Frontal cortex (tissue), 4 donors: Measurements from ENCODE around the gene ZFYVE1. TPM values are rescaled to one million over a fixed set of nuclear protein-coding genes. Genes with fewer than 3 reads are reported as not detected.
A peak's percentile ranks its signal among the peaks of the same experiment; 100 is the strongest.
"Not testable (repeated sequence)": the region's sequence is repeated elsewhere in the genome, so short reads cannot be mapped to it uniquely, and the experiment has no call there.

ENCODE experiments used
- DNase-seq, 2 donors: peaks; one replicate each; pipeline ENCODE4 v3.0.0; 2012; ENCODE audit warnings: low spot score in 2 of 2
- FAIRE-seq: peaks from 2 replicates; lab custom pipeline; 2012; peaks lifted over from hg19 to GRCh38; lab: Jason Lieb, UNC
- total RNA-seq: library from RNA; depleted of rRNA; stranded (reverse); fragments of >200 nt; gene quantifications from one replicate; pipeline ENCODE4 v1.2.3, GENCODE V29; 2014
- donor health status: control.
- donor health status: control.
- donor health status: control.

The ZFYVE1 gene
- total RNA-seq, 1 donor from 2014 or later = 11.8 TPM

DNA sequence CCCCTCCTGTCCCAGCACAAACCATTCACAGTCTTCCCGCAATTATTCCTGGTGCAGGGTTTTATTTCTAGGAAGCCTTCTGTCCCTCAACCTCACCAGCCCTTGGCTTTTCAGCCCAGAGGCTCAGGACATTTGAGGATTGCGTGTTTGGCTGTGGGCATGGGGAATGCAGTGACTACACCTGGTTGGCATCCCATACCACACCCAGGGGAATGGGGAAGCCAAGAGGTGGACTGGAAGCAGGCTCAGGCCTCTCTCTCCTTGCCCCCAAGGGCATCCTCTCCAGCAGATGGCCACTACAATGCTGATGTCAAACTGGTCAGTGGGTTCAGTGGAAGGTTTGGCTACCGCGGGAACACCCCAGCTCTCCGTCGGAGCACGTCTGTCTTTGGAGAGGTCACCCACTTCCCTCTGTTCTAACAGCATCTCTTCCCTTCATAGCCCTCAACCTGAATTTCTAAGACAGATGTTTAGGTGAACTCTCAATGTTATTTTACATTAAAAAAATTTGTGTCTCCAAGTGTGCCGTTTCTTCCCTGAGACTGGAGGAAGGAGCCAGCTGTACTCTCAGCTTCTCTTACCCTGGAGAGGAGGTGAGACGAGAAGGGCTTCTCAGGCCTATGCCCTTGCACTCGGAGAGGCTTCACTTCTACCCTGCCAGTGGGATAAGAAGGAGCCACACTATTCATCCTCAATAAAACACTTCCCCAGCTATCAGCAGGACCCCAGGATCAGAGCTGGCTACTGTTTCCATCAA, 65.1 kb downstream of the ZFYVE1 start:
- FAIRE-seq = no peak
- DNase-seq = no peak

DNA sequence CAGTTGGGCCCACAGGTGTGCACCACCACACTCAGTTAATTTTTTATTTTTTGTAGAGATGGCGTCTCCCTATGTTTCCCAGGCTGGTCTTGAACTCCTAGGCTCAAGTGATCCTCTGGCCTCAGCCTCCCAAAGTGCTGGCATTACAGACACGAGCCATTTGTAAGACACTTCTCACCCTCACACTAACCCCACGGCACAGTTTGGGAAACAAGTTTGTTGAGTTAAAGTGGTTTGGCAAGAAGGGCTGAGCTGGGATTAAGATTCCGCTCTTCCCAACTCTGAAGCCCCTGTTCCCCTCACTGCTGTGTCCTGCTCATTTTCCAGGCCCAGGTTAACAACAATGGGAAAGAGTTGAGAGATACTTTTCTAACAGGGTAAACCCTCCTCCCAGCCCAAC, 65.9 kb downstream of the ZFYVE1 start:
- not testable (repeated sequence) for FAIRE-seq, DNase-seq

DNA sequence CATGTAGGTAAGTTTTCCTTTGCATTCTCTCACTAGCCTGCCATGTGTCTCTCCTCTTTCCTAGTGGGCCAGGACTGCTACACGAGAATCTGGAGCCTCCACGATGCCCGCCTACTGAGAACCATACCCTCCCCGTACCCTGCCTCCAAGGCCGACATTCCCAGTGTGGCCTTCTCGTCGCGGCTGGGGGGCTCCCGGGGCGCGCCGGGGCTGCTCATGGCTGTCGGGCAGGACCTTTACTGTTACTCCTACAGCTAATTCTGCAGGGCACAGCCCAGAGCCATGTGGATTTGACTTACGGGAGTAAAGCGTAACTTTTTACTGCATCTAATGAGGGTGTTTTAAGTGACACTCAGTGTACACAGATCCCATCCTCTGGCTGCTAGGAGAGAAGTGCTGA, 68.4 kb downstream of the ZFYVE1 start:
- FAIRE-seq = no peak
- no peak for DNase-seq

DNA sequence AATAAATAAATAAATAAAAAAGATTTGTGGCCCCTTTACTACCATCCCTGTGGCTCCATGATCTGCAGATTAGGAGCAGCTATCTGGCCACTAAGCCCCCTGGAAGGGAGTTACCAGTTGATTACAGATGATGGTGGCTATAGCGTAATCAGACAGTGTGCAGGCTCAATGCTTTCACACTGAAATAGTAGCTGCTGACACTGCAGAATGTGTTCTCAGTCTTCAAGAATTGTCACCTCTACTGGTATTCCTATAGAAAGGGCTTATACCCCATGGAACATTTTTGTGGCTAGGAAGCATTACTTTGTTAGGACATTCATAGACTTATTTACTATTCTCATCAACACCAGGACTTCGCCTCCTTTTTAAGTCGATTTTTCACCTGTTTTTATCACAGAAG, 69.7 kb downstream of the ZFYVE1 start:
- DNase-seq (no peak), FAIRE-seq (no peak)

DNA sequence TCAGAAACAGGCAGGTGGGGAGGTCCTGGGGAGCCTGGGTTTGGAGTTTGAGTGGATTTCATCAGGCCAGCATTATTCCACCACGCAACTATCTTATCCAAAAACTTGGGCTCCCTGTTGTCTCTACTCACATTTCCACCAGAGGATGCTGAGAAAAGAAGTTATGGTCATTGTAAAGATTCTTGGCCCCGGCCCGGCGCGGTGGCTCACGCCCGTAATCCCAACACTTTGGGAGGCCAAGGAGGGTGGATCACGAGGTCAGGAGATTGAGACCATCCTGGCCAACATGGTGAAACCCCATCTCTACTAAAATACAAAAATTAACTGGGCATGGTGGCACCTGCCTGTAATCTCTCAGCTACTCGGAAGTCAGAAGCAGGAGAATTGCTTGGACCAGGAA, 70.2 kb downstream of the ZFYVE1 start:
- FAIRE-seq, DNase-seq: not testable (repeated sequence)

DNA sequence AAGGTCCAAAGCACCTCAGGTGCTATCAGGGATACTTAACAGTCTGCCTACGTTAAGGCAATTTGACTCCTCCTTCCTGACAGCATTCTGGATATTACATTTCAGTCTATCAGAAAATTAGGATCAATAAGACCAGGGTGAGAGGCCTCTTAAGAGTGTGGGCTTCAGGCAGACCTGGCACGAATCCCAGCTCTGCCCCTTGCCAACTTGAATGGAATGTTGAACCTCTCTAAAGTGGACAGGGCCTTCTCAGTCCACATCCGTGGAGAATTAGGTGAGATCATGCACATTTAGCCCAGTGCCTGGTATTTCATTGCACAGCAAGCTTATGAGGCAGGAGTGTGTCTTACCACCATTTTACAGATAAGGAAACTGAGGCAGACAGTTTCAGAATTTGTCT, 74.7 kb downstream of the ZFYVE1 start:
- no peak for DNase-seq
- no peak for FAIRE-seq

DNA sequence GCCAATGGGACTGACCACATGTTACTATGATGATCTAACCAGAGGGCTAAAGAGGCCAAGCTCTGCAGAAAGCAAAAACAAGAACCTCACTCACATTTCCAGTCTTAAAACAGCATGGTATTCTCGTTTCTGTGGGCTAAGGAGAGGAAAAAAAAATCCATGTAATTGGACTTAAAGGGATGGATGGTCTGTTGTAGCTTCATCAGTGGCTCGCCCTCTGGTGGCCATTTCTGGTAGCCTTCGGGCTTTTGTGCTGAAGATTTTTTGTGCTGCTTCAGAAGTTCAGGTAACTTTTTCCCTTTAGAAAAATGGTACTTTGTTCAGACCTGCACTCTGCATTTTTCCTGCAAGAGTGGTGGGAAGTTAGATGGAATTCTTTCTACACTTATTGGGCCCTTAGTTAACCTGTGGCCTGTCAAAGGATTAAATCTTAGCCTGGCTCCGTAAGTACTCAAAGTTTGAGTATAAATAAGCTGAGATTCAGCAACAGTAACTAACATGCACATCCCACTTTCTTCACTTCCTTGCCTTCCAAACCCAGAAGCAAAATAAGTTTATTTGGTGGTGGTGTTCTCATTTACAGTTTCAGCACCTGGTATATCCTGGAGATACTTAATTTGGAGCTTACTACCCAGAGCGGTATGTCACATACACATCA, 78.3 kb downstream of the ZFYVE1 start:
- DNase-seq = peak; percentile 37 to 61
- no peak for FAIRE-seq

DNA sequence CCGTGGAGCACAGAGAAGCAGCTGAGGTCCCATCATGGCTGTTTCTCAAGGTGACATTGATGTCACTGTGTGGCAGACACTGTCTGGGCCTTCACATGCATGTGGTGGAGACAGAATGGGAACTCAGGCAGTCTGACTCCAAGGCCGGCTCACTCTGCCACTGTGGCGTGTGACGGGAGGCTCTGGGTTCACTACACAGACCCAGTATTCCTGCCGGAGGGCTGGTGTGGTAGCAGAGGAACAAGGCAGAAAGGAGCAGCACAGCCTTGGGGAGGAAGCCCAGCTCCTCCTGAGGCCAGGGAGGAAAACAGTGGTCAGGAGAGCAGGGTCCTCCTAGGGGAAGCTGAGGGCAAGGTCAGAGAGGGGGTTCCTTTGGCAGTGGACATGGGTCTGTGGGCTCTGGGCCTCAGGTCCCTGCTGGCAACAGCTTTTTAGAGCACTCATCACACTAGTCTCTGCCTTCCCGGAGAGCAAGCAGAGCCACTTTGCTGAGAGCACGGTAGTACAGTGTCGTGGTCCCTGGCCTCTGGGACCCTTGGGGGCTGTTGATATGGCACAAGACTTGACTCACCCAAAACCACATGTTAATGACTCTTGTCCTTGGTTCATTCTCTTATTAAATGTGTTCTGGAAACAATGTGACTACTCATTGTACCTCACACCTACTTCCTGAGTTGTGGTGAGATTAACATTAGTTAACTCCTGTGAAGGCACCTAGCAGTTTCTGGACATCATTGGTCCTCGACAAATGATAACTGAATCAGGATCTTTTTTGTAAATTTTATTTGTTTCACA, 79.3 kb downstream of the ZFYVE1 start:
- DNase-seq (no peak), FAIRE-seq (no peak)

DNA sequence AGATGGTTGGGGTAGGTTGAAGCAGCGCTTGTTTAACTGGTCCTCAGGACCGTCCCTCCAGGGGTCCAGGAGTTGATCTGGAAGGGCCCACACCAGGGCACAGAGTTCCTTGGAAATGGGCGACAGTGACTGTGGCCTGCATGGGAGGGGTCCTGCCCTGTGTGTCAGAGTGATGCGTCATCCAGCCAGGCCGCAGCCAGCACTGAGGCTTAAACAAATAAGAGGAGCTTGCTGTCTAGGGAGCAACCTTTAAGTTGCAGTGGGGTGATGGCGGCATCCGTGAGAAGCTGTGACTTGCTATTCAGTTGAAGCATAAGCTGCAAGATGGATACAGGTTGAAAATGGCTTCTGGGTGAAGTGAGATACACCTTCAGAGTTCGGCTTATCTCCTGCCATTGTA, 80.4 kb downstream of the ZFYVE1 start:
- FAIRE-seq (no peak), DNase-seq (no peak)

DNA sequence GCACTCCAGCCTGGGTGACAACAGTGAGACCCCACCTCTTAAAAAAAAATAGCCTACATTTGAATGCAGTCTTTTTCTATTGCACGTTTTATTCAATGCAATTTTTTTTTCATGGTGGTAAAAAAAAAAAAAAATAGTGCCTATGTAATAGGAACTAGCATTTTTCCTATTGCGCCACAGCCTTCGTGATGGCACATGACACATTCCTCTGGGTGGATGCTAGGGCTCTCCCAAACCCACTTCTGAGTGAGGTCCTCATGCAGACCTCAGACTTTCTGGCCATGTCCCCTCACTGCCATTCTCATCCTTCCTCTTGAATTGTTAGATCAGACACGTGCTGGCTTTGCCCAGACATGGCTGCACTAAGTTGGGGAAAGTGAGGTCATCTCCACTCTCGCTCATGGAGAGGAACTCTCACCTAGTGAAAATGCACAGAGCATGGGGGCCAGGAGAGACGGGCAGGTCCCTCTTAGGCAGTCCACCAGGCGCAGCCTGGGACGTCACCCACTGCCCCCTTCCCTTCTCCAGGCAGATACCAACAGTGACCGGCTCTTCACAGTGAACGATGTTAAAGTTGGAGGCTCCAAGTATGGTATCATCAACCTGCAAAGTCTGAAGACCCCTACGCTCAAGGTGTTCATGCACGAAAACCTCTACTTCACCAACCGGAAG, 81.4 kb downstream of the ZFYVE1 start:
- FAIRE-seq (no peak), DNase-seq (no peak)

DNA sequence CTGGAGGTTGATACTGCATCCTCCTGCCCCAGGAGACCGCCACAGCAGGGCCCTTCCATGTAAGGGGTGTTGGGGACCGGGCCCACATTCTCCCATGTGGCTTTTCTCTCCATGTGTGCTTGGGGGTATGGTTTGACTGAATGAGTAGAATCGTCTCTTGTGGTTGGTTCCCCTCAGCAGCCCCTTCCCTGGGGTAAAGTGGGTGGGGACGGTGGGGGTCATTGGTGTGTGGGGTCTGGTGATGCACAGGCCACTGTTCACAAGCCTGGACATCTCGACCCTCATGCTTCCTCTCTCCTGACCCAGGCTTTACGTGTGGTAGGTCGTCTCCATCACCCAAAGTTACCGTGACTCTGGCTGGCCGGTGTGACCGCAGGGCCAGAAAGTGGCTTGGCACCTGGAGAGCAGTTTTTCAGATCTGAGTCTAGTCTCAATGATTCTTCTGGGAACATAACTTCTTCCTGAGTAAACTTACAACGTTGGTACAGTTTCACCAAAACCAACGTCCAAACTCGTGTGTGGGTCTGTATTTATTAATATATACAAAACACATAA, 83.0 kb downstream of the ZFYVE1 start:
- DNase-seq = no peak
- no peak for FAIRE-seq

DNA sequence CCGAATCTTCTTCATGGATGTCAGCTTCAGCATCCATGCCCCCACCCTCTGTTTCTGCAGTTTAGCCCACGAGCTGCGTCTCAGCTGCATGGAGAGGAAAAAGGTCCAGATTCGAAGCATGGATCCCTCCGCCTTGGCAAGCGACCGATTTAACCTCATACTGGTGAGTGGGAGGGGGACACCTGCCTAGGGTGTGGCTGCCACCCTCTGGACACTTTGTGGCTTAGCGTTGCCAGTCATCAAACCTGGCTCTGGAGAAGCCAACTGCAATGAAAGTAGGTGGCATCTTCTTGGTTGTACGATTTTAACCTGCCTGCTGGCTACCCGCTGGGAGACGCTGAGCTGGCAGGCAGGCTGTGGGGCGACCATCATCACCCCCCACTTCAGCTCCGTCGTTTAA, 84.0 kb downstream of the ZFYVE1 start:
- DNase-seq (no peak), FAIRE-seq (no peak)

DNA sequence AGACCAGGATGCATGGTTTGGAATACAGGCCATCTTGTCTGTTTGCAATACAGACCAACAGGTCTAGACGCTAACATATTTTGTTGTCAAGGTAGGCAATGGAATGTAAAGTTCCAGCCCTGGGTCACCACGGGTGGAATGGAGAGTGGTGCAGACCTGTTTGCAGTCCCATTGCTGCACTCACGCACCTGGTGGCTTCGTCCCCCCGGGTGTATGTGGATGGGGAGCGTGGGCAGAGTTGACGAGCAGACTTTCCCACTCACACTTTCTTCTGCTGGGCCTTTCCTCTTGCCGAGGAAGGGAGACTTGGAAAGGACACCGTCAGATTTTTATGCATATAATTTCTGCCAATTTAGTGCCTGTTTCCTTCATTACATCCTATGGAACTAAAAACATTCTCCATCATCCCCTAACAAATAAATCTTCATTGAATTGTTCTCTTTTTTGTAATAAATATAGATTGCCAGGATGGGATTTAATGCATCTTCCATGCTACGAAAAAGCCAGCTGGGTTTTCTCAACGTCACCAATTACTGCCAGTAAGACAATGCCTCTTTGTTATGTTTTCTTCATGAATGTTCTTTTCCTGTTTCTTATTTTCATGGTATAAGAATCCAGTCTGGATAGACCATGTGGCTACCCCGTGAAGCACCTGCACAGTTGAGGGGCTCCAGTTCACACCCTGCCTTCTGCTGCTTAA, 85.5 kb downstream of the ZFYVE1 start:
- FAIRE-seq = no peak

DNA sequence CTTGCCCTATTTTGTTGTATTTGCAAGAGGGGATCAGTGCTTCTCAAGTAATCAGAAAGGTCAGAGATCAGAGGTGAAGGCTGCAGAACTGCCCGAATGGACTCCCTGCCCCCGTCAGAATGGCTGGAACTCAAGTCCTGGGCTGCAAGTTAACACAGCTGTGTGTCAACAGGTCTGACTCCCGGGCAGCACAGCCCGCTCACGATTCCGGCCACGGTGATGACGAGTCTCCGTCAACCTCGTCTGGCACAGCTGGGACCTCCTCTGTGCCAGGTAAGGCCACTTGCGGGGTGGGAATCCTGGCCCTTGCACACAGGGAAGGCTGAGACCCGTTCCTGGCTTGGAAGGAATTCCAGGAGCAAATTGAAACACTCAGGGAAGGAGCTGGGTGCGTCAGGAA, 87.3 kb downstream of the ZFYVE1 start:
- FAIRE-seq (no peak), DNase-seq (no peak)

More for the DNA sequence above, 85.5 kb downstream of the ZFYVE1 start:
- no peak for DNase-seq

DNA sequence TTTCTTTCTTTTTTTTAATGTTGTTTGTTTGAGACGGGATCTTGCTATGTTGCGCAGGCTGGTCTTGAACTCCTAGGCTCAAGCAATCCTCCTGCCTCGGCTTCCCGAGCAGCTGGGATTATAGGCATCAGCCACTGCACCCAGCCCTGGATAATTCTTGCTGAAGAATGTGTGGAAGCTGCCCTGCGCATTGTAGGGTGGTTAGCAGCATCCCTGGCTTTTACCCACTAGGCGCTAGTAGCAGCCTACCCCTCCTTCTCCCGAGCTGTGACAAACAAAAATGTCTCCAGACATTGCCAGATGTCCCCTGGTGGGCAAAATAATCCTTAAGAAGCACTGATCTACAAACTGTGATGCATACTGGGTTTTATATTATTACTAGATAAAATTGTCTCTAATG, 94.0 kb downstream of the ZFYVE1 start:
- FAIRE-seq (no peak), DNase-seq (no peak)

DNA sequence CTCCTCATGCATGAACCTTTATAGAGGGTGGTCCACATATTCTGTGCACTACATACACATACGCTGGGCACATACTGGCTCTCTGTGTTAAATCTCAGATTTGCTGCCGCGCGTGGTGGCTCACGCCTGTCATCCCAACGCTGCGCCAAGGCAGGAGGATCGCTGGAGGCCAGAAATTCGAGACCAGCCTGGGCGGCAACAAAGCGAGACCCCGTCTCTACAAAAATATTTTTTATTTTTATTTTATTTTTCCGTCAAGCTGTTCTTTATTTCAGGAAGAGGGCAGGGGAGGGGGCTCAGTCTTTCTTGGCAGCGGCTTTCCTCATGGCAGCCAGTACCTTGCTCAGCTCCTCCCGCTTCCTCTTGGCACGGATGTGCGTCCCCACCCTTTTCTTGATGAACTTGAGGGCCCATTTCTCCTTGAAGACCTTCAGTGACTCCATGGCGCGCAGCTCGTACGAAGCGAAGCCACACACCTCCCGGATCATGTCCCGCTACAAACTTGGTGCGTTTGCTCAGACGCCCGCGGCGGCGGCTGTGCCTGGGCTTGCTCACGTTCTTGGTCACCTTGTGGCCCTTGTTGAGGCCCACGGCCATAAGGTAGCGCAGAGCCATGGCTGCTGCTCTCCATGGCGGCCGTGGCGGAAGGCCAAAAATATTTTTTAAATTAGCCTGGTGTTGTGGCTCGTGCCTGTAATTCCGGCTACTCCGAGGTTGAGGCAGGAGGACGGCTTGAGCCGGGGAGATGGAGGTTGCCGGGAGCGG, 97.4 kb downstream of the ZFYVE1 start:
- DNase-seq (no peak), FAIRE-seq (no peak)

DNA sequence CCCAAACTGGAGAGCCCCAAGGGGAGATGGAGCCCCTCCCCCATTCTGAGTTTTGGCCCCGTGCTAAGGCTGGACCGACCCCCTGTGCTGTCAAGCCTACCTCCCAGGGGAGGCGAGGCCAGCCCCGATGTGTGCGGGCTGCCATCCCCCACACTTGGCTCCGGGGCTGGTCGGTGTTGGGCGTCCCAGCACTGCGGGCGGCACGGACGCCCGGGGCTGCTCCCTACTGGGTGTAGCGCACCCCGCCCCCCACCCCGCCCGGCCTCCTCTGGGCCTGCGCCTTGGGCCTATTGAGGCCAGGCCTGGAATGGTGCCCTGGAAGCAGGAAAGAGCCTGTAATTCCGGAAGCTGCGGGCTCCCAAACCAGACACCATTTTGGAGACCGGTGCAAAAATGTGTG, 98.0 kb downstream of the ZFYVE1 start:
- DNase-seq = no peak
- no peak for FAIRE-seq

DNA sequence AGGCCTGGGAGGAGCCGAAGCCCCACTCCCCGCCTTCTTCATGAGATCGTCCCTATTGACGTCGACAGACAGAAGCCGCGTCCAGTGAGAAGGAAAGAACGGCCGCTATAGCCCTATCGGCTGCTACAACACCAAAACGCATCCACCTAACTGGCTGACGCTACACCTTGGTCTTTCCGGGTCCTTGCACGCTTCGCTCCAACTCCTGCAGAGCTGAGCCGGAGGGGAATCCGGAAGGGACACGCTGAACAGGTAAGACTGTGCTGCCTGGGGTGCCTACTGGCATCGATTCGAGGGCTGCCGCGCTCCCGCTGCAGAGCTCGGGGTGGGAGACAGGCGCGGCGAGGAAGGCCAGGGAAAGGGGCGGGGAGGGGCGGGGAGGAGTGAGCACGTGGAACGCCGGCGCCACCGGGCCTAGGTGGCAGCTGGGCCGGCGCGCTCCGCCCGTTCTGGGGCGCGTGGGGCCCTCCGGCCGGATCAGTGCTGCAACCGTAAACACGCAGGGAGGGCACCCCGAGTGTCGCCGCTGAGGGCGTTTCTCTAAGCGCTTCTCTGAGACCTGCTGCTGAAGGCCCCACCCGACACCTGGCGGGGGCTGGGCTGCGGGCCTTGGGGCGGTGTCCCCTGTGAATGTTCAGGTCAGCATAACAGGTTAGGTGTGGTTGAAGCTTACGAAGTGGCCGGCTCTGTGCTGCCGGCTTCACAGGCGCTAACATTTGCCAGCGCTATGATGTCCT, 100.4 kb downstream of the ZFYVE1 start, which contains the start of gene DCAF4:
DCAF4 (plus strand) TSS at position 173 of the 737 bp plus-strand sequence. CDS start 11,515 bp downstream, outside the sequence.
- DNase-seq (peak; percentile 97 to 99), FAIRE-seq (no peak)
